Psoas muscle (tissue), 8 donors: Measurements from ENCODE around the gene STUM. TPM values are rescaled to one million over a fixed set of nuclear protein-coding genes. Genes with fewer than 3 reads are reported as not detected.

ENCODE experiments used
- ATAC-seq, 4 donors: fragments of 200-7000 bp; cut with Tn5 transposase; one replicate each; pipeline ENCODE4 v1.9.1; 2020; ENCODE audit warnings: moderate library complexity in 3 of 4, mild to moderate bottlenecking in 2 of 4
- DNase-seq, 2 donors: peaks; one replicate each; pipeline ENCODE4 v3.0.0-alpha.2; 2020
- H3K27ac ChIP-seq: fragments of 200-600 bp; one replicate; pipeline ENCODE4 v1.8.0; 2022
- H3K27me3 ChIP-seq, 3 donors: fragments of 200-600 bp in 1 of 3; one replicate each; pipeline versions ENCODE4 v1.6.1 to v1.8.0; 2013 to 2022; ENCODE audit warnings: low read length in 2 of 3, mild to moderate bottlenecking in 2 of 3, moderate library complexity in 1 of 3; ENCODE audit not compliant: insufficient read depth in 3 of 3
- H3K36me3 ChIP-seq, 2 donors: fragments of 200-600 bp in 1 of 2; one replicate each; pipeline versions ENCODE4 v1.6.1 to v1.8.0; 2013 to 2022; ENCODE audit warnings: low read depth in 1 of 2, mild to moderate bottlenecking in 1 of 2, moderate library complexity in 1 of 2; ENCODE audit not compliant: insufficient read depth in 1 of 2
- H3K4me1 ChIP-seq: fragments of 200-600 bp; one replicate; pipeline ENCODE4 v1.8.0; 2022
- H3K4me3 ChIP-seq: fragments of 200-600 bp; one replicate; pipeline ENCODE4 v1.8.0; 2022; ENCODE audit warnings: mild to moderate bottlenecking
- H3K9me3 ChIP-seq: fragments of 200-600 bp; one replicate; pipeline ENCODE4 v1.8.0; 2022
- CTCF ChIP-seq: fragments of 200-600 bp; IDR thresholded peaks from one replicate; pipeline ENCODE4 v1.8.0; 2022; ENCODE audit warnings: antibody characterized with exemption
- WGBS, 3 donors: extraction: QIAGEN DNeasy Blood & Tissue Kit; methylation state at CpG; one replicate each; pipeline versions ENCODE4 v1.1.6 to v1.1.7; 2013; 5-methylcytosine and 5-hydroxymethylcytosine counted together
- intact Hi-C, 2 donors: fragments of 100-400 bp; cut with DNase I; formaldehyde crosslinking; loops; one replicate each; pipeline versions ENCODE4 v1.11.0 to v1.14.2; 2022
- polyA plus RNA-seq, 3 donors: library from polyadenylated mRNA; stranded (reverse); fragments of 200-250 nt; gene quantifications; one replicate each; pipeline ENCODE4 v1.2.3, GENCODE V29; 2013
- total RNA-seq, 4 donors: library from RNA; stranded (reverse); fragmentation: NEBNext Ultra II Directional in 2 of 4; extraction: Animal tissue kit (Norgen Biotek cat#: 25700) in 2 of 4; gene quantifications; one replicate each; pipeline versions ENCODE4 v1.2.1 to v1.2.4, GENCODE V29; 2021 to 2023
- donor health status: healthy with polysubstance abuse.
- donor health status: DM: no; HTN: no; CAD: no; lungs with moderate emphysema.
- donor health status: Bipolar disorder and iron deficiency.
- donor health status: healthy.
- donor health status: DM: yes; HTN: yes; CAD: no.
- donor health status: DM: no; HTN: no; CAD: no.
- donor health status: DM: no; HTN: no; CAD: no.
- donor health status: DM: yes; HTN: yes; CAD: no.

Gene STUM
- total and polyA plus RNA-seq, 7 donors: 0.34 to 1.5 (median 0.96) TPM

GRCh38 chr1:226634611-226635246, 86.2 kb downstream of the STUM start:
- no peak for ATAC-seq
- intact Hi-C loops: loop anchor here (1.0 to 5.0 kb wide), 5 partner anchors 52 to 194 kb away; partner anchors contain the start of gene ITPKB (in 2 of the 2)
- H3K4me3 ChIP-seq: no peak overlapping the region
- H3K4me1 ChIP-seq: peaks cover 20% of the 10 kb centered on the region
- no peaks in the 10 kb centered on the region for H3K27me3 ChIP-seq
- no peaks in the 10 kb centered on the region for H3K9me3 ChIP-seq
- DNase-seq: peak in 1 of 2 donors; percentile 48
- H3K27ac ChIP-seq: no peak overlapping the region
- H3K36me3 ChIP-seq: peaks cover 0 to 17% of the 10 kb centered on the region in 2 donors
- 84 to 88% (median 87%) methylated on average over 17 to 22 of the region's 22 CpGs for WGBS, 3 donors
- no peak for TF ChIP-seq CTCF

- Histone ChIP-seq H3K36me3 (peaks cover 0 to 18% of the 10 kb centered on the region in 2 donors), H3K4me3 (no peak overlapping the region), H3K9me3 (no peaks in the 10 kb centered on the region), H3K27me3 (no peaks in the 10 kb centered on the region), H3K27ac (no peak overlapping the region), H3K4me1 (peaks cover 20% of the 10 kb centered on the region)
- 91 to 92% (median 92%) methylated on average over 11 of the region's 11 CpGs for WGBS, 3 donors
- DNase-seq (peak in 1 of 2 donors; percentile 46), ATAC-seq (no peak)
- intact Hi-C loops: loop anchor here (2.0 to 5.0 kb wide), 4 partner anchors 51 to 193 kb away; partner anchors contain the start of gene ITPKB (in 2 of the 2)
- TF ChIP-seq CTCF: no peak
Measured at GRCh38 chr1:226635456-226635941, 86.9 kb downstream of the STUM start.

- no peak for DNase-seq
- Histone ChIP-seq H3K4me1 (peaks cover 20% of the 10 kb centered on the region), H3K27ac (no peak overlapping the region), H3K27me3 (no peaks in the 10 kb centered on the region), H3K4me3 (no peak overlapping the region), H3K36me3 (peaks cover 0 to 18% of the 10 kb centered on the region in 2 donors), H3K9me3 (no peaks in the 10 kb centered on the region)
- ATAC-seq: no peak
- no peak for TF ChIP-seq CTCF
- WGBS, 3 donors: 90 to 97% (median 95%) methylated on average over 1 of the region's 1 CpG
- intact Hi-C loops: loop anchor here (5.0 kb wide), 2 partner anchors 51 to 101 kb away; partner anchors contain the start of gene ITPKB (in 2 of the 2)
Measured at GRCh38 chr1:226636847-226637096, 88.2 kb downstream of the STUM start.

GRCh38 chr1:226637147-226637935, 88.8 kb downstream of the STUM start:
- DNase-seq: peak; percentile 57 to 76
- peak; percentile 52 for TF ChIP-seq CTCF
- Histone ChIP-seq H3K4me1 (peaks cover 20% of the 10 kb centered on the region), H3K27ac (peak overlapping the region; percentile 42), H3K27me3 (no peaks in the 10 kb centered on the region), H3K36me3 (peaks cover 0 to 18% of the 10 kb centered on the region in 2 donors), H3K9me3 (no peaks in the 10 kb centered on the region), H3K4me3 (no peak overlapping the region)
- intact Hi-C loops: loop anchor here (5.0 kb wide), 2 partner anchors 50 to 100 kb away; partner anchors contain the start of gene ITPKB (in 2 of the 2)
- ATAC-seq: peak; percentile 49 to 77 (median 62)
- WGBS, 3 donors: 51 to 59% (median 56%) methylated on average over 29 of the region's 29 CpGs
